ENCODE results near the gene TBC1D30. TPM values are rescaled to one million over a fixed set of nuclear protein-coding genes. Genes with fewer than 3 reads are reported as not detected.

The TBC1D30 gene
- total and polyA plus RNA-seq, 9 of the 15 experiments (the other 6 are each of a cell fraction or from before 2014, with no cell fraction given): 0.07 to 0.55 (median 0.20) TPM; not detected in 1

- no peak overlapping the region for H3K4me3 ChIP-seq
- POLR2A ChIA-PET: no interaction called here
- peaks cover 3 to 4% of the 10 kb centered on the region in 2 experiments; a peak in 1 of 5 replicates for H3K27me3 ChIP-seq (ENCODE audit: control insufficient read depth in 2 of 2, insufficient read depth in 2 of 2, low read length in 2 of 2)
- in situ Hi-C loops (cut with MboI): no loop called here
- H4K20me1 ChIP-seq (replicated peaks; ENCODE audit: control insufficient read depth, insufficient read depth, low read length): no peaks in the 10 kb centered on the region
- no peak overlapping the region for H2AFZ ChIP-seq (ENCODE audit: low read depth, low read length)
- no peaks in the 10 kb centered on the region for H3K36me3 ChIP-seq (ENCODE audit: control insufficient read depth, insufficient read depth, low read length)
- TF ChIP-seq ZNF143 (CRISPR knock-in tag; IDR thresholded peaks at IDR 0.05): no peak
- TF ChIP-seq ATF3 (IDR thresholded peaks at IDR 0.05): peak; percentile 21; the same call in 1 of the 2 replicates
- TF ChIP-seq ATF3 (CRISPR knock-in tag; conservative IDR thresholded peaks at IDR 0.05): no peak
- 0% methylated on average over 3 of the region's 3 CpGs for WGBS (ENCODE audit: insufficient coverage, low coverage, missing lambda C conversion rate)
- FAIRE-seq (no peak), ATAC-seq (no peak), DNase-seq (ENCODE audit: extremely low read depth in 1 of 4, low spot score in 3 of 4) (no peak)
- CTCF ChIA-PET (ENCODE audit: low intra/inter-chr PET ratio): no interaction called here
- H3K4me1 ChIP-seq (replicated peaks in 1 of 2; ENCODE audit: control insufficient read depth in 2 of 2, insufficient read depth in 2 of 2, low read length in 2 of 2): no peaks in the 10 kb centered on the region
- intact Hi-C loops (cut with micrococcal nuclease): no loop called here
- H3K4me2 ChIP-seq (ENCODE audit: insufficient read depth, low read length): no peak overlapping the region
- H3K9me3 ChIP-seq (replicated peaks; ENCODE audit: control insufficient read depth, insufficient read depth, low read depth, low read length): no peaks in the 10 kb centered on the region; the same call in 1 of the 2 replicates
- BruUV-seq (replicated peaks): no TSS peak
- H3K27ac ChIP-seq (ENCODE audit: extremely low read depth, low read depth, low read length): no peak overlapping the region
- no peaks in the 10 kb centered on the region for H3K79me2 ChIP-seq (ENCODE audit: control insufficient read depth, insufficient read depth, low read length)
- H3K9me1 ChIP-seq (ENCODE audit: control insufficient read depth, insufficient read depth, low read length): no peaks in the 10 kb centered on the region
- no peak overlapping the region for H3K9ac ChIP-seq (ENCODE audit: insufficient read depth in 1 of 2, low read depth in 2 of 2, low read length in 2 of 2)
These were observed 9.5 kb downstream of the TBC1D30 start for GRCh38 chr12:64833928-64834327.

GRCh38 chr12:64835901-64836300 lies 11.5 kb downstream of the TBC1D30 start:
- 1% methylated on average over 4 of the region's 4 CpGs for WGBS (ENCODE audit: insufficient coverage, low coverage, missing lambda C conversion rate)
- no peaks in the 10 kb centered on the region for H3K36me3 ChIP-seq (ENCODE audit: control insufficient read depth, insufficient read depth, low read length)
- FAIRE-seq (no peak), ATAC-seq (no peak), DNase-seq (ENCODE audit: extremely low read depth in 1 of 4, low spot score in 3 of 4) (no peak)
- H4K20me1 ChIP-seq (replicated peaks; ENCODE audit: control insufficient read depth, insufficient read depth, low read length): no peaks in the 10 kb centered on the region
- H3K4me1 ChIP-seq (replicated peaks in 1 of 2; ENCODE audit: control insufficient read depth in 2 of 2, insufficient read depth in 2 of 2, low read length in 2 of 2): no peaks in the 10 kb centered on the region
- intact Hi-C loops (cut with micrococcal nuclease): no loop called here
- peaks cover 3 to 6% of the 10 kb centered on the region in 2 experiments; a peak in 1 of 5 replicates for H3K27me3 ChIP-seq (ENCODE audit: control insufficient read depth in 2 of 2, insufficient read depth in 2 of 2, low read length in 2 of 2)
- no peak overlapping the region for H3K4me2 ChIP-seq (ENCODE audit: insufficient read depth, low read length)
- no peak overlapping the region for H3K4me3 ChIP-seq
- no peaks in the 10 kb centered on the region for H3K79me2 ChIP-seq (ENCODE audit: control insufficient read depth, insufficient read depth, low read length)
- H3K9ac ChIP-seq (ENCODE audit: insufficient read depth in 1 of 2, low read depth in 2 of 2, low read length in 2 of 2): no peak overlapping the region
- BruUV-seq (replicated peaks): no TSS peak
- no peaks in the 10 kb centered on the region for H3K9me1 ChIP-seq (ENCODE audit: control insufficient read depth, insufficient read depth, low read length)
- H2AFZ ChIP-seq (ENCODE audit: low read depth, low read length): no peak overlapping the region
- in situ Hi-C loops (cut with MboI): no loop called here
- no peak overlapping the region for H3K27ac ChIP-seq (ENCODE audit: extremely low read depth, low read depth, low read length)
- POLR2A ChIA-PET: interaction anchor here (0.6 to 0.7 kb wide), 3 partner anchors 19 to 587 kb away, joined by 3 to 4 read pairs (median 3); no protein-coding TSS in a partner anchor
- TF ChIP-seq FOXJ3 (CRISPR knock-in tag; IDR thresholded peaks at IDR 0.05) (no peak), CEBPB (tag; IDR thresholded peaks at IDR 0.05) (peak; percentile 49), RFX7 (CRISPR knock-in tag; IDR thresholded peaks at IDR 0.05) (no peak)
- H3K9me3 ChIP-seq (replicated peaks; ENCODE audit: control insufficient read depth, insufficient read depth, low read depth, low read length): no peaks in the 10 kb centered on the region; the same call in 1 of the 2 replicates
- CTCF ChIA-PET (ENCODE audit: low intra/inter-chr PET ratio): no interaction called here
